GM12878 (cell line): ENCODE data around the gene POLR1A. TPM values are rescaled to one million over a fixed set of nuclear protein-coding genes. Genes with fewer than 3 reads are reported as not detected.
A peak's percentile ranks its signal among the peaks of the same experiment; 100 is the strongest.

ENCODE experiments used
- ATF7 ChIP-seq: fragments of 450-650 bp; IDR thresholded peaks from 2 replicates; pipeline ENCODE4 v1.6.1; 2016; ENCODE audit warnings: low read depth, mild to moderate bottlenecking
- BCL3 ChIP-seq: IDR thresholded peaks from 2 replicates; pipeline ENCODE4 v1.6.1; 2011; ENCODE audit warnings: borderline replicate concordance, low read depth, mild to moderate bottlenecking, moderate library complexity, low read length; ENCODE audit not compliant: insufficient read depth, poor library complexity, severe bottlenecking
- BCLAF1 ChIP-seq: fragments of 450-650 bp; IDR thresholded peaks from 2 replicates; pipeline ENCODE4 v1.6.1; 2017; ENCODE audit warnings: antibody characterized with exemption, mild to moderate bottlenecking, moderate library complexity
- BHLHE40 ChIP-seq, 2 experiments: fragments of 450-650 bp in 1 of 2; IDR thresholded peaks; 2 replicates each; pipeline ENCODE4 v1.6.1; 2011 to 2017; ENCODE audit warnings: low read depth in 2 of 2, borderline replicate concordance in 1 of 2, improper control_type of control experiment in 1 of 2, low read length in 1 of 2, mild to moderate bottlenecking in 1 of 2
- EP300 ChIP-seq, 2 experiments: fragments of 150-350 bp in 1 of 2; IDR thresholded peaks; 2 replicates each; pipeline ENCODE4 v1.6.1; 2011 to 2012; ENCODE audit warnings: low read depth in 2 of 2, low read length in 2 of 2, borderline replicate concordance in 1 of 2, improper control_type of control experiment in 1 of 2, inconsistent platforms in 1 of 2; ENCODE audit not compliant: control insufficient read depth in 1 of 2
- GATAD2B ChIP-seq: fragments of 450-650 bp; conservative IDR thresholded peaks from 2 replicates; pipeline ENCODE4 v1.6.1; 2017; ENCODE audit warnings: low read depth, mild to moderate bottlenecking, moderate library complexity
- JUND ChIP-seq: IDR thresholded peaks from 2 replicates; pipeline ENCODE4 v1.6.1; 2012; ENCODE audit warnings: low read depth, mild to moderate bottlenecking, low read length, improper control_type of control experiment, moderate library complexity
- MEF2B ChIP-seq: fragments of 450-650 bp; IDR thresholded peaks from 2 replicates; pipeline ENCODE4 v1.6.1; 2018; ENCODE audit warnings: mild to moderate bottlenecking, moderate library complexity; ENCODE audit not compliant: partially characterized antibody, poor library complexity, severe bottlenecking
- MYB ChIP-seq: fragments of 150-350 bp; IDR thresholded peaks from 2 replicates; pipeline ENCODE4 v1.6.1; 2014; ENCODE audit warnings: mild to moderate bottlenecking, low read depth, low read length, borderline replicate concordance
- NFIC ChIP-seq: IDR thresholded peaks from 2 replicates; pipeline ENCODE4 v1.6.1; 2012; ENCODE audit warnings: low read depth, mild to moderate bottlenecking, inconsistent platforms, low read length, moderate library complexity
- NFXL1 ChIP-seq: fragments of 450-650 bp; IDR thresholded peaks from 2 replicates; pipeline ENCODE4 v1.6.1; 2017; ENCODE audit warnings: antibody characterized with exemption, mild to moderate bottlenecking, borderline replicate concordance
- POLR2AphosphoS5 ChIP-seq: IDR thresholded peaks from 2 replicates; pipeline ENCODE4 v1.6.1; 2011; ENCODE audit warnings: mild to moderate bottlenecking, low read length, inconsistent platforms
- SREBF1 ChIP-seq: IDR thresholded peaks from 2 replicates; pipeline ENCODE4 v1.6.1; 2012; ENCODE audit warnings: mild to moderate bottlenecking, low read length
- SREBF2 ChIP-seq: IDR thresholded peaks from 2 replicates; pipeline ENCODE4 v1.6.1; 2012; ENCODE audit warnings: mild to moderate bottlenecking, low read length
- STAT3 ChIP-seq: IDR thresholded peaks from 2 replicates; pipeline ENCODE4 v1.6.1; 2011; ENCODE audit warnings: low read depth, low read length, improper control_type of control experiment
- SUZ12 ChIP-seq: fragments of 200-600 bp; sonication (generic); IDR thresholded peaks from one replicate; pipeline ENCODE4 v1.6.1; 2018; ENCODE audit warnings: antibody characterized with exemption, mild to moderate bottlenecking; ENCODE audit not compliant: unreplicated experiment
- TCF3 ChIP-seq: IDR thresholded peaks from 2 replicates; pipeline ENCODE4 v1.6.1; 2012; ENCODE audit warnings: low read depth, mild to moderate bottlenecking, low read length, borderline replicate concordance; ENCODE audit not compliant: insufficient read depth
- WRNIP1 ChIP-seq: IDR thresholded peaks from 2 replicates; pipeline ENCODE4 v1.6.1; 2011; ENCODE audit warnings: low read depth, low read length, improper control_type of control experiment, borderline replicate concordance
- ZBTB33 ChIP-seq: fragments of 450-650 bp; IDR thresholded peaks from 2 replicates; pipeline ENCODE4 v1.6.1; 2017; ENCODE audit warnings: mild to moderate bottlenecking
- polyA plus RNA-seq, 11 experiments: library from polyadenylated mRNA; depleted of rRNA in 4 of 11; unstranded in 6 of 11; stranded (reverse) in 5 of 11; fragments of >200 nt; fragmentation: Nextera tagmentation in 4 of 11; fragmentation: Illumina TruSeq in 1 of 11; extraction: Ambion mirVana in 4 of 11; extraction: Trizol in 1 of 11; gene quantifications; 1 replicate in 1 of 11; 2 replicates in 10 of 11; pipeline versions ENCODE4 v1.2.1 to v1.2.3, GENCODE V29; 2011 to 2016; ENCODE audit warnings: inconsistent platforms in 2 of 11, missing spikeins in 2 of 11, low read depth in 1 of 11
- total RNA-seq, 4 experiments: library from RNA; depleted of rRNA in 3 of 4; stranded (reverse); fragments of >200 nt in 3 of 4; fragmentation: Illumina TruSeq in 1 of 4; extraction: Trizol in 1 of 4; gene quantifications; 2 replicates each; pipeline versions ENCODE4 v1.2.1 to v1.2.3, GENCODE V29; 2013 to 2021

The POLR1A gene
- total and polyA plus RNA-seq, 10 of the 15 experiments (the other 5 are each of a cell fraction or from before 2014, with no cell fraction given), result 2.1 to 53.9 (median 17.8) TPM

DNA sequence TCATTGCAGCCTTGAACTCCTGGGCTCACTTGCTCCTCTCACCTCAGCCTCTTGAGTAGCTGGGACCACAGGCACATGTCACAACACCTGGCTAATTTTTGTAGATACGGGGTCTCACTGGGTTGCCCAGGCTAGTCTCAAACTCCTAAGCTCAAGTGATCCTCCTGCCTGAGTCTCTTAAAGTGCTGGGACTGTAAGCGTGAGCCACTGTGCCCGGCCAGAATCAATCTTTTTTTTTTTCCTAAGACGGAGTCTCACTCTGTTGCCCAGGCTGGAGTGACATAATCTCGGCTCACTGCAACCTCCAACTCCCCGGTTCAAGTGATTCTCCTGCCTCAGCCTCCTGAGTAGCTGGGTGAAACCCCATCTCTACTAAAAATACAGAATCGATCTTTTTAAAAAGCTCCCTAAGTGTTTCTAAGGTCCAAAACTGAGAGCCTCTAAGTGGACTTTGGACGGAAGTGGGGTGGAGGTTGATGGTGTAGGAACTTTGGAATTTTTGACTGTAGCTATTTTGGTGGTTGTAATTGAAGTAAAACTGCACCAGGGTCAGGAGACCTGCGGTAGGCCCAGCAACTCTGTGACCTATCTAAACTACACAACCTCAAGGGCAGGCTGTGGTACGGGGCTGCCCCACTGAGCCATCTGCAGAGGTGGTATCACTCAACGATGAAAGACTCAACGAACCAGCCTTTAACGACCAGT lies 82.9 kb downstream of the POLR1A start (continued):
- TF ChIP-seq TCF3 (no peak), POLR2AphosphoS5 (no peak), NFIC (no peak), MEF2B (peak; percentile 63), SREBF2 (no peak), JUND (no peak), GATAD2B (peak; percentile 46; the same call in 1 of the 2 replicates), NFXL1 (no peak), BHLHE40 (IDR thresholded peaks at IDR 0.05; ENCODE audit: borderline replicate concordance in 1 of 2, low read depth in 2 of 2, low read length in 1 of 2) (peak; percentile 70 to 84), ZBTB33 (no peak), SREBF1 (no peak), EP300 (IDR thresholded peaks at IDR 0.05; ENCODE audit: borderline replicate concordance in 1 of 2, control insufficient read depth in 1 of 2, low read depth in 2 of 2, low read length in 2 of 2) (0 out of 4 replicates have a peak, but pooled peaks of 1 of the 2 experiments have one; percentile 23), WRNIP1 (no peak), ATF7 (peak; percentile 66; the same call in 1 of the 2 replicates), BCL3 (peak; percentile 23), STAT3 (no peak), SUZ12 (no peak), BCLAF1 (no peak), MYB (no peak)
